ENCODE measurements around the gene WDR20. TPM values are rescaled to one million over a fixed set of nuclear protein-coding genes. Genes with fewer than 3 reads are reported as not detected.

WDR20 gene
- polyA plus RNA-seq, 1 of the 3 experiments (the other 2 are of a cell fraction) = 12.4 TPM

- TF ChIP-seq EP300 (IDR thresholded peaks at IDR 0.05; ENCODE audit: borderline replicate concordance in 1 of 2, low read depth in 1 of 2, low read length in 1 of 2) (no peak), CTCF (IDR thresholded peaks at IDR 0.05) (no peak), NFIC (IDR thresholded peaks at IDR 0.05; ENCODE audit: borderline replicate concordance) (no peak), PBX3 (IDR thresholded peaks at IDR 0.05) (no peak), RFX5 (IDR thresholded peaks at IDR 0.05; ENCODE audit: low read length) (no peak), CHD2 (IDR thresholded peaks at IDR 0.05; ENCODE audit: low read length, partially characterized antibody) (no peak), FOSL2 (IDR thresholded peaks at IDR 0.05; ENCODE audit: borderline replicate concordance, low read depth) (no peak)
Observed at GRCh38 chr14:102215071-102215470, 75.4 kb downstream of the WDR20 start (continued).

GRCh38 chr14:102215576-102216250 is 76.0 kb downstream of the WDR20 start:
- H3K9ac ChIP-seq = no peak overlapping the region
- H3K4me1 ChIP-seq (ENCODE audit: control insufficient read depth in 1 of 2, insufficient read depth in 2 of 2, low read depth in 1 of 2, low read length in 1 of 2) = peaks cover 0 to 26% of the 10 kb centered on the region in 2 experiments; a peak in 1 of 4 replicates
- no peak for DNase-seq
- H3K4me2 ChIP-seq = no peak overlapping the region
- no peak overlapping the region for H3K4me3 ChIP-seq (ENCODE audit: low read depth in 2 of 2, low read length in 1 of 2)
- no peaks in the 10 kb centered on the region for H3K27me3 ChIP-seq (ENCODE audit: insufficient read depth)
- no peaks in the 10 kb centered on the region for H4K20me1 ChIP-seq (ENCODE audit: insufficient read depth)
- H3K27ac ChIP-seq (ENCODE audit: low read depth in 2 of 2, low read length in 1 of 2) = no peak overlapping the region; a peak in 1 of 4 replicates
- CTCF ChIA-PET = interaction anchor here (0.9 to 1.2 kb wide), 7 partner anchors 9 to 119 kb away, joined by 3 to 4 read pairs (median 3); no protein-coding TSS in a partner anchor
- H3F3A ChIP-seq (replicated peaks; ENCODE audit: insufficient read depth) = no peaks in the 10 kb centered on the region
- WGBS (ENCODE audit: low lambda C conversion rate) = 91% methylated on average over 13 of the region's 20 CpGs
- no peaks in the 10 kb centered on the region for H3K9me3 ChIP-seq
- peaks cover 0 to 17% of the 10 kb centered on the region in 2 experiments for H3K36me3 ChIP-seq (replicated peaks in 1 of 2; ENCODE audit: control insufficient read depth in 1 of 2, insufficient read depth in 2 of 2, low read length in 1 of 2)
- no peaks in the 10 kb centered on the region for H3K9me2 ChIP-seq
- peaks cover 8% of the 10 kb centered on the region; the same call in 1 of the 2 replicates for H3K79me2 ChIP-seq (ENCODE audit: insufficient read depth)
- H2AFZ ChIP-seq (ENCODE audit: low read depth) = no peak overlapping the region
- POLR2A ChIA-PET = interaction anchor here (0.7 kb wide), 1 partner anchor 11 kb away, joined by 3 read pairs; no protein-coding TSS in a partner anchor
- no peak for TF ChIP-seq YY1 (IDR thresholded peaks at IDR 0.05; ENCODE audit: low read depth)
- no peak for TF ChIP-seq EP300 (IDR thresholded peaks at IDR 0.05; ENCODE audit: borderline replicate concordance in 1 of 2, low read depth in 1 of 2, low read length in 1 of 2)
- no peak for TF ChIP-seq SIN3A (IDR thresholded peaks at IDR 0.05; ENCODE audit: borderline replicate concordance, low read depth, low read length)
- no peak for TF ChIP-seq ZBTB33 (IDR thresholded peaks at IDR 0.05; ENCODE audit: borderline replicate concordance, low read depth)
- no peak for TF ChIP-seq POLR2AphosphoS5 (IDR thresholded peaks at IDR 0.05; ENCODE audit: low read depth, low read length)
- TF ChIP-seq TAF1 (IDR thresholded peaks at IDR 0.05; ENCODE audit: borderline replicate concordance, low read depth, low read length) = no peak
- TF ChIP-seq FOXM1 (IDR thresholded peaks at IDR 0.05; ENCODE audit: low read depth) = no peak
- no peak for TF ChIP-seq REST (IDR thresholded peaks at IDR 0.05; ENCODE audit: low read depth, low read length)
- no peak for TF ChIP-seq GABPA (IDR thresholded peaks at IDR 0.05; ENCODE audit: low read depth)
- no peak for TF ChIP-seq RXRA (IDR thresholded peaks at IDR 0.05; ENCODE audit: borderline replicate concordance, low read depth)
- TF ChIP-seq CTCF (IDR thresholded peaks at IDR 0.05) = no peak
- no peak for TF ChIP-seq PBX3 (IDR thresholded peaks at IDR 0.05)
- TF ChIP-seq NFIC (IDR thresholded peaks at IDR 0.05; ENCODE audit: borderline replicate concordance) = no peak
